ACC112 (cell line): ENCODE measurements around the gene ESPNL.

ENCODE experiments used
- H2AFZ ChIP-seq: fragments of 200-600 bp; sonication (generic); one replicate; pipeline ENCODE4 v1.6.0; 2017; ENCODE audit warnings: antibody characterized with exemption, low read length; ENCODE audit not compliant: unreplicated experiment
- H3K27ac ChIP-seq: fragments of 200-600 bp; sonication (generic); 2 replicates; pipeline ENCODE4 v1.5.1; 2014; ENCODE audit warnings: low read depth, mild to moderate bottlenecking, antibody characterized with exemption, low read length, moderate library complexity
- H3K27me3 ChIP-seq: fragments of 200-600 bp; sonication (generic); 2 replicates; pipeline ENCODE4 v1.6.1; 2014; ENCODE audit warnings: mild to moderate bottlenecking, antibody characterized with exemption, low read length, moderate library complexity, mixed read lengths; ENCODE audit not compliant: insufficient read depth
- H3K36me3 ChIP-seq: fragments of 200-600 bp; sonication (generic); 2 replicates; pipeline ENCODE4 v1.6.1; 2016; ENCODE audit warnings: mild to moderate bottlenecking, antibody characterized with exemption, low read length, moderate library complexity, mixed read lengths; ENCODE audit not compliant: insufficient read depth
- H3K4me1 ChIP-seq: fragments of 200-600 bp; sonication (generic); one replicate; pipeline ENCODE4 v1.6.1; 2016; ENCODE audit warnings: low read length, mixed read lengths; ENCODE audit not compliant: insufficient read depth, unreplicated experiment, control insufficient read depth
- H3K4me3 ChIP-seq: fragments of 200-600 bp; sonication (generic); 2 replicates; pipeline ENCODE4 v1.5.1; 2014; ENCODE audit warnings: mild to moderate bottlenecking, low read depth, low read length
- H3K79me2 ChIP-seq: fragments of 200-600 bp; sonication (generic); one replicate; pipeline ENCODE4 v1.6.0; 2016; ENCODE audit warnings: low read length; ENCODE audit not compliant: control insufficient read depth, unreplicated experiment, insufficient read depth

ESPNL gene

DNA sequence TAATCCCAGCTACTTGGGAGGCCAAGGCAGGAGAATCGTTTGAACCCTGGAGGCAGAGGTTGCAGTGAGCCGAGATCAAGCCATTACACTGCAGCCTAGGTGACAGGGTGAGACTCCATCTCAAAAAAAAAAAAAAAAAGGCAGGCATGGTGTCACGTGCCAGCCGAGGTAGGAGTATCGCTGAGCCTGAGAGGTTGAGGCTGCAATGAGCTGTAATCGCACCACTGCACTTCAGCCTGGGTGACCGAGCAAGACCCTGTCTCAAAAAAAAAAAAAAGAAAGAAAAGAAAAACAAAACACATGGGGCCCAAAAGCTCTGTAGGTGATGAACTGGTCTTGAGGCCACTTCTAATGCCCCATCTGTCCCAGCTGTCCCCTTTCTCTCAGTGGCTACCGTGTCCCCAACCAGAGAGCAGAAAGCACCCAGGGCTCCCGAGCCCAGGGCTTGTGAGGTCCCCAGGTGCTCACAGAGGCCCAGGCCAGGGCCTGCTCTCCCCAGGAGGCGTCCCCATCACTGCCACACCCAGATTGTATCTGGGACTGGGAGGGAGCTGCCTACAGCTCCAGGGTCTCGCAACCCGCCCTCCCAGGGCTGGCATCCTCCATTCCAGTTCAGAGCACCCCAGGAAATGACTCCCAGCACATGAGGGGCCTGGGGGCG is 46.9 kb downstream of the ESPNL start:
- Histone ChIP-seq H3K27me3 (no peaks in the 10 kb centered on the region), H3K79me2 (no peaks in the 10 kb centered on the region), H3K4me1 (peaks cover 22% of the 10 kb centered on the region), H3K4me3 (no peak overlapping the region), H2AFZ (no peak overlapping the region), H3K27ac (no peak overlapping the region), H3K36me3 (no peaks in the 10 kb centered on the region)

DNA sequence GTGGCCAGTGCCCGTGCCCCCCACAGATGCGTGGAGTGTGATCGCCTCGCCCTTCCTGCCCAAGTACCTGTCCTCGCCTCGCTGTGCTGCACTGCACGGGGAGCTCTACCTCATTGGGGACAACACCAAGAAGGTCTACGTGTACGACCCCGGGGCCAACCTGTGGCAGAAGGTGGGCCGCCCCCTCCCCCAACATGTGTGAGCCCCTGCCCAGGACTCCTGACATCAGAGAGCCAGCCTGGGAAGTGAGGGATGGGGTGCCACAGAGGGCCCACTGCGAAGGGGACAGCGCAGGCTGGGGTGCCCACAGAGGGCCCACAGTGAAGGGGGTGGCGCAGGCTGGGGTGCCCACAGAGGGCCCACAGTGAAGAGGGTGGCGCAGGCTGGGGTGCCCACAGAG is 48.8 kb downstream of the ESPNL start:
- peaks cover 3% of the 10 kb centered on the region for H3K4me1 ChIP-seq
- no peak overlapping the region for H3K27ac ChIP-seq
- H3K4me3 ChIP-seq: no peak overlapping the region
- no peaks in the 10 kb centered on the region for H3K79me2 ChIP-seq
- H3K27me3 ChIP-seq: no peaks in the 10 kb centered on the region
- no peaks in the 10 kb centered on the region for H3K36me3 ChIP-seq
- H2AFZ ChIP-seq: no peak overlapping the region

DNA sequence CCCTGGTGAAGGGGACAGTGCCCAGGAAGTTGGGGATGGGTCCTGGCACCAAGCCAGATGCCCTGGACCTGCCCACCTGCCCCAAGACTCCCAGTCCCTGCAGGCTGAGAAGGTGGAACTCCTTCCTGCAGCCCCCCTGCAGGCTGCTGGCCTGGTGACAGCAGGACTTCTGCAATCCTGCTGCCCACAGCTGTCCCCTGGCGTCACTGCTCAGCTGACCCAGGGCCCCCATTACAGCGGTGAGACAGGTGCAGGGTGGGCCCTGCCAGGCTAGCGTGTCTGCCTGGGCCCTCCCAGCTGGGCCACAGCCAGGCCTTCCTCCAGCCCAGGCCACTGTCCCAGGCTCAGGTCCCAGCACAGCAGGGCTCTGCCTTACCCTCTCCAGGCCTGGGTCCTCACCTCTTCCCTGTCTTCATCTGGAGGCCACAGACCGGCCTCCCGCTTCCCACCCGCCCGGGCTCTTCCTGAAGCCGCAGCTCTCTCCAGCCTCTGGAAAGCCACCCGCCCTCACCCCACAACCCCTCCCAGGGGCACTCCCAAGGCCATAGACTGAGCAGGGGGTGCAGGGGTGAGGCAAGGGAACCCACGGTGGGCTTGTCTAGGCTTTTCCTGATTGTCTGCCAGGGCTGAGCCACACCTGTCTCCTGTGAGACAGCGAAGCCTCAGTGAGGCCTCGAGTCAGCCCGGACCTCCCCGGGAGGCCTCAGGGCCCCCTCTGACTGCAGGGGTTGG is 49.9 kb downstream of the ESPNL start:
- Histone ChIP-seq H3K36me3 (no peaks in the 10 kb centered on the region), H3K4me1 (no peaks in the 10 kb centered on the region), H3K27ac (no peak overlapping the region), H3K27me3 (no peaks in the 10 kb centered on the region), H3K79me2 (no peaks in the 10 kb centered on the region), H2AFZ (no peak overlapping the region), H3K4me3 (no peak overlapping the region)

DNA sequence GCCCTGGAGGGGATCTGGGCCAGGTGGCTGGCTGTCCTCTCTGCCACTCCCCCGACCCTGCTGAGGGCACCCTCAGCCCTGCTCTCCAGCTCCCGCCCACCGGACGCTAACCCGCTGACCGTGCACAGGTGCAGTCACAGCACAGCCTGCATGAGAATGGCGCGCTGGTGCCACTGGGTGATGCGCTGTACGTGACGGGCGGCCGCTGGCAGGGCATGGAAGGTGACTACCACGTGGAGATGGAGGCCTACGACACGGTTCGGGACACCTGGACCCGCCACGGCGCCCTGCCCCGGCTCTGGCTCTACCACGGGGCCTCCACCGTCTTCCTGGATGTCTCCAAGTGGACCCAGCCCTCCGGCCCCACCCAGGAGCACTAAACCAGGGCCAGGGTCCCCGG is 50.5 kb downstream of the ESPNL start:
- no peaks in the 10 kb centered on the region for H3K79me2 ChIP-seq
- H3K27me3 ChIP-seq: no peaks in the 10 kb centered on the region
- no peaks in the 10 kb centered on the region for H3K4me1 ChIP-seq
- H3K4me3 ChIP-seq: no peak overlapping the region
- no peak overlapping the region for H2AFZ ChIP-seq
- no peaks in the 10 kb centered on the region for H3K36me3 ChIP-seq
- no peak overlapping the region for H3K27ac ChIP-seq

DNA sequence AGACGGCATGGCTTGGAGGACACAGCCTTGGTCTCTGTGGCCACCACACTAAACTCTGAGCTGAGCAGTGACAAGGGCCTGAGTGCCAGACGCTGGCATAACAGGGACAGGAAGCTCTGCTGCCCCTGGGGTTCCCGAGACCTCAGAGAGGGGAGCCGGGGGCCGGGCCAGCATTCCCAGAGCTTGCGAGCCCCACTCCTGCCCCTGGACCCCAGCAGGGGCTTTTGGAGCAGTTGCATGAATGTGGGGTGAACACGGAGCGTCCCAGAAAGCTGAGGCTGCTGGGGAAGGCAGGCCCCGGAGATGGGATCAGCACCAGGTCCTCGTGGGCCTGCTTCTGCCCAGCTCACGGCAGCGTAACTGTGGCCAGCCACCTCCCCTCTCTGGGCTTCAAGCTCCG is 51.1 kb downstream of the ESPNL start:
- Histone ChIP-seq H3K4me1 (no peaks in the 10 kb centered on the region), H3K27me3 (no peaks in the 10 kb centered on the region), H3K79me2 (no peaks in the 10 kb centered on the region), H3K4me3 (no peak overlapping the region), H2AFZ (no peak overlapping the region), H3K27ac (no peak overlapping the region), H3K36me3 (no peaks in the 10 kb centered on the region)

DNA sequence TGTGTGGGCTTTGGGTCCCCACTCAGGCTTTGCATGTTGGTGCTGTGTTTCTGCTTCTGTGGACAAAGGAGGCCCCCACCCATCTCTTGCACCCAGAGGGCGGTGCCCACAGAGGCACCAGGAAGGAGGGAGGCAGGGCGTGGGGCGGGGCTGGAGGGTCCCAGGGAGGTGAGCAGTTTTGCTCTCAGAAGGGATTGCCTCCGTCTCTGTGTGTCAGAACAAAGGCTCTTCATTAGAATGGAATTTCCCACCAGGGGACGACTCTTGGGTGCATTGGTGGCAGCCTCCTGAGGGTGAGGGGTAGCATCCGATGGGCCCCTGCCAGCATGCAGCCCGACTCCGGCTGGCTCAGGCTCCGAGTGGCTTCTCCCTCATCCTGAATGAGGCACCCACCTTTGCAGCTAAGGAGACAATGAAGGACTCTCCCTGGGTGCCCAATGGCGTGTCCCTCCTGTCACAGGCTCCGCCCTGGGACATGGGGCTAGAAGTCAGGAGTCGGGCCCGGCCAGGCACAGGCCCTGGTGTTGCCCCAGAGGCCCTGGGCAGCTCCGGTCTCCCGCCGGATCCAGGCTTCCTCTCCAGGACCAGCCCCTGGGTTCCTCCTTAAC is 51.6 kb downstream of the ESPNL start:
- H3K4me1 ChIP-seq: no peaks in the 10 kb centered on the region
- no peaks in the 10 kb centered on the region for H3K36me3 ChIP-seq
- no peak overlapping the region for H2AFZ ChIP-seq
- no peaks in the 10 kb centered on the region for H3K79me2 ChIP-seq
- H3K27ac ChIP-seq: no peak overlapping the region
- no peaks in the 10 kb centered on the region for H3K27me3 ChIP-seq
- no peak overlapping the region for H3K4me3 ChIP-seq

DNA sequence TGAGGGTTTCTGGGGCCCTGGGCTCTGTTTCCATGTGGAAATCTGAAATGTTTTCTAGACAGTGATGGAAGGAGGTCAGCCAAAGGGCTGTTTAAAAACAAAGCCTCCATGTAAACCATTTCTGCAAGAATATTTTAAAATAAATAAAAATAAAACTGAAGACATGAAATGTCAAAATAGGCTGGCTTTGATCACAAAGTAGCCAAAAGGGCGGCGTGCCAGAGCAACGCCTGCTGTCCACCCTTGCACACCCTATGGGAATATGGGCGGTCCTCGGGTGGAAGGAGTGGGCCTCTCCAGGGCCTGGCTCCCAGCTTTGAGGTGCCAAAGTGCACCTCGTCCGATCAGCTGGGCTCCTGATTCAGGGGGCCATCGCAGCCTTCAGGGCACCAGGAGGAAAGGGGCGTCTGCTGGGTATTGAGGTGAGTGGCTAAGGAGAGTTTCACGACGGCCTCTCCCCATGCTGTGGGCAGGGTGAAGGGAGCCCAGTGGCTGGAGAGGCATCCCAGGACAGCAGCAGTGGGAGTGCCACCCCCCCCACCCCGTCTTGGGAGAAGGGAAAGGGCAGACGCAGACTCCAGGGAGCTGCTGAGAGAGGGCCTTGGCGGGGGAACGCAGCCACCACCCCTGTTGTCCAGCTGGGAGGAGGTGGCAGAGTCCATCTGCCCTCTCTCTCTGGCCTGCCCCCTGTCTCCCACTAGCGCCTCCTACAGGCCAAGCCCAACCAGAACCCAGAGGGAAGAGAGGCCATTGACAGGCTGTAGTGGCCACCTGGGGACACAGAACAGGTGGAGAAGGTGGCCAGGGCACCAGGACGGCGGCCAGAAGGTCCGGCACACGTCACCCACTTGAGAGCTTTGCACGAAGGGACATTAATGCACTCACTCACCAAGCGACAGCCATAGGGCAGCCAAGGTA is 52.9 kb downstream of the ESPNL start:
- Histone ChIP-seq H3K4me3 (no peak overlapping the region), H3K79me2 (no peaks in the 10 kb centered on the region), H3K4me1 (no peaks in the 10 kb centered on the region), H3K36me3 (no peaks in the 10 kb centered on the region), H3K27me3 (no peaks in the 10 kb centered on the region), H2AFZ (no peak overlapping the region), H3K27ac (no peak overlapping the region)

DNA sequence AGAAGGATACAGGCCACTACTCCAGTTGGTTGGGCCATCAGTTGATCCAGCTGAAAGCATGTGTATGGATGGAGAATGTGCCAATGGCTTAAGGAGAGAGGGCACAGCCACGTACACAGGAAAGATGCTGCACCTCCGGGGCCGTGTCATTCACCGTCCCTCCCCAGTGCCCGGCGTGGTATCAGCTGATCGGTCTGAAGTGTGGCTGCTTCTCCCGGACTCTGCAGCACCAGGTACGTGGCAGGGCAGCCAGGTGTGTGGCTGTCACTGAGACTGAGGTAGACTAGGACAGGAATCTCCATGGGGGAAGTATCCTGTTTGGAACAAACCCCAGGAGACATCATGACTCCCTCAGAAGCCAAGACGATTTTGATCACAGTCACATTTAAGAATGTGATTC is 54.4 kb downstream of the ESPNL start:
- no peak overlapping the region for H3K27ac ChIP-seq
- no peaks in the 10 kb centered on the region for H3K4me1 ChIP-seq
- no peak overlapping the region for H3K4me3 ChIP-seq
- no peaks in the 10 kb centered on the region for H3K79me2 ChIP-seq
- no peaks in the 10 kb centered on the region for H3K27me3 ChIP-seq
- H2AFZ ChIP-seq: no peak overlapping the region
- H3K36me3 ChIP-seq: no peaks in the 10 kb centered on the region

DNA sequence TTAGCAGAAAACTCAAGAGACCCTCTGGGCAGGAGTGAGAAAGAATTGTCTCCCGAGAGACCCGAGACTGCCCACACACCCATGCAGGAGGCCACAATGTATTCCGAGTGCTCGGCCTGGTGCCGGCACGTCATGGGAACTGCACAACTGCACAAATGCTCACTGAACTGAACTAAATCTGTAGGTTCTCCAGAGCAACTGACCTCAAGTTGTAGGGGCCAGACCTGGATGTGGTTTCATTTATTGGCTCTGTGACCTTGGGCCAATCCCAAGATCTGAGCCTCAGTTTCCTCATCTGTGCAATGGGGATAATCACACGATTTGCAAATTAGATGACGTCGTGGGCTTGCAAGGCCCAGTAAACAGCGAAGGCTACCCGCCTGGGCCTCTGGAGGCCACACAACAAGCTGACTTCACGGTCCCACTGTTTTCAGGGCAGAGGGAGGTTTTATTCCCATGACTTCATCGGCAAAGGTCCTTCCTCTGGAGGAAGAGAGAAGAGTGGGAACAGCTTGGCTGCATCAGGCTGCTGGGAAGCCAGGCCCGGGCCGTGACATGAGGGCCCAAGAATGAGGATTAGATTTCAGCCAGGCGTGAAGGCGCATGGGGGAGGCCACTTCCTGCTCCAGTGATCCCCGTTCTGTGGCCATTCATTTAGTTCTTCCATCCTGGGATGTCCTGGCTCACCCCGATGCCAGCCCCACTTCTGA is 55.1 kb downstream of the ESPNL start:
- no peaks in the 10 kb centered on the region for H3K36me3 ChIP-seq
- H2AFZ ChIP-seq: no peak overlapping the region
- no peaks in the 10 kb centered on the region for H3K79me2 ChIP-seq
- no peak overlapping the region for H3K27ac ChIP-seq
- H3K27me3 ChIP-seq: no peaks in the 10 kb centered on the region
- no peak overlapping the region for H3K4me3 ChIP-seq
- H3K4me1 ChIP-seq: peaks cover 5% of the 10 kb centered on the region
